Stimulated activated naive CD4-positive, alpha-beta T cell (primary cell): ENCODE measurements around the gene PRRT1B.
"Not testable (repeated sequence)": the region's sequence is repeated elsewhere in the genome, so short reads cannot be mapped to it uniquely, and the experiment has no call there.

Source experiments
- DNase-seq, 6 experiments: peaks; one replicate each; lab custom pipeline; 2025; lab: John Stamatoyannopoulos, UW

Gene PRRT1B

DNA sequence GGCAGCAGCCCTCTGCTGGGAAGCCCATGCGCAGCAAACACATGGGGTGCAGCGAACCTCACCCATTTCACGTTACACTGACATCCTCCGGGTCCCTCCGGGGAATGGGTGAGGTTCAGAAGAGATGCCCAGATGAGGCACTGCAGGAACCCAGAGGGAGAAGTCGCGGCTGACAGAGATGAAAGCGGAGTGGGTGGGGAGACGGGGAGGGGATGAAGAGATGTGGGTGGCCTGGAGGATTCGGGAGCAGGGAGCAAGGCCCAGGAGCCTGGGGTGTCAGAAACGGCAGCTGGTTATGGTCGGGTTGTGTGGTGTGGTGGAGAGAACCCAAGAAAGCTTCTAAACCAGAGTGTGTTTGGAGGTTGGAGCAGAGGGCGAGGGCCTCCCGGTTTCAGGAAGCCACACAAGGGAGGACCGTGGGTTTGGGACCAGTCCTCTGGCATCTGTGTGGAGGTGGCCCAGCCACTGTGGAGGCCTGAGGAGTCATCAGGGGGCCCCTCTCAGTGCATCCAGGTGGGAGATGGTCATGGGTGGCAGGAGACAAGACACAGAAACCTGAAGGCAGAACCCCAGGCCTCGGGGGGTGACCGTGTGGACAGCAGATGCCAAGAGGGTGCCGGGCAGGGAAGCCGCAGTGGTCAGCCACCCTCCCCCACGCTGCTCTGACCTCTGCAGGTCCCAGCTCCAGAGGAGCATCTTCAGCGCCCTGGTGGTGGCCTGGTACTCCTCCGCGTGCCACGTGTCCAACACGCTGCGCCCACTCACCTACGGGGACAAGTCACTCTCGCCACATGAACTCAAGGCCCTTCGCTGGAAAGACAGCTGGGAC lies 22.9 kb upstream of the PRRT1B start:
- DNase-seq = no peak

DNA sequence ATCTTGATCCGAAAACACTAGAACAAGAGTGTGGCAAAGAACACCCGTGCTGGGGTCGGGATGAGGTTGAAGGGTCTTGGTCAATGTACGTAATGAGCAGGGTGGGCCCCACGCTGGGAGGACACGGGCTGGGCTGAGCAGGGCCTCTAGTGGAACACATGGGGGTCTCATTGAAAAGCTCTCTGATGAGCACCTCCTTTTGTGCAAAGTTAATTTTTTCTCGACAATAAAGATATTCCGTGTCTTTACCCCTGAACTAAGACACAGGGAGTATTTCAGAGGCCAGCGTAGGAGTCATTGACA lies 22.3 kb upstream of the PRRT1B start:
- DNase-seq = no peak

DNA sequence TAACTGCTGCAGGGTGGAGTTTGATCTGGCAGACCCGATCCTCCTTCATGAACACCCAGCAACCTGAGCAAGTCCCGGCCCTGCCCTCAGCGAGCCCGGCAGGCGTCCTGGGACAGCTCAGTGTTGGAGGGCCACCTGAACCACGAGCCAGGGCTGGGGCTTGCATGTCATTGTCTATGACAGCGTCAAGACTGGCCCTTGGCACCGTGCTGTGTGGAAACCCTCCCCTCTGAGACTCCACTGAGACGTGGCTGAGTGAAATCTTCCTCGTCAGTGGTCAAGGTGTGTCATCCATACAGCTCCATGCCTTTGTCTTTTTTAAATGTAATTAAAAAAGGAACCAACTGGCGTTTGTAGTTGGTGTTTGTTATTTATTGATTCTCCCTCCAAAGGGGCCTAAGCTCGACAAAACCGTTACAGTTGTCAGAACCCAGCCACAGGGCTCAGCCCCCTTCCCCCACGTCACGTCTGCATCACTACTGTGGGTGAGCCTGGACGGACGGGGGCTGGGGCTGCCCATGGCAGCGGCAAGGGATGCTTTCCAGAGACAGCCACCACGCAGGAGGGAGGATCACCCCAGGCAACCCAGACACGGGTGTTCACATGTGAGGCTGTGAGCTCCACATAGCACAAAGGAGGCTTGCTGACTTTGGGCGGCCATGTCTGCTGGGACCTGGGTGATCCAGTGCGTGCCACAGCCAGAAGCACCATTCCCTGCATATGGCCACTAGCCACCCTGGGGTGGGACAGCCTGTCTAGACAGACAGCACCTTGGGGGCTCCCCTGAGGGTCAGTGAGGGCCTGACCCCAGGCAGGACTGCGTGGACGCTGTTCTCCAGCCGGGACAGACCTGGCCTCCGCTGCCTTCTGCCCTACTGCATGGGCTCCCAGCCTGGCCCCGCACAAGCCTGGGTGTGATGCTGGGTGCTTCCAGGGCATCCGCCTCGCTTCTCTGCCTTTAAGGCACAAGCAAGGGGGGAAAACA lies 21.6 kb upstream of the PRRT1B start:
- DNase-seq = no peak

DNA sequence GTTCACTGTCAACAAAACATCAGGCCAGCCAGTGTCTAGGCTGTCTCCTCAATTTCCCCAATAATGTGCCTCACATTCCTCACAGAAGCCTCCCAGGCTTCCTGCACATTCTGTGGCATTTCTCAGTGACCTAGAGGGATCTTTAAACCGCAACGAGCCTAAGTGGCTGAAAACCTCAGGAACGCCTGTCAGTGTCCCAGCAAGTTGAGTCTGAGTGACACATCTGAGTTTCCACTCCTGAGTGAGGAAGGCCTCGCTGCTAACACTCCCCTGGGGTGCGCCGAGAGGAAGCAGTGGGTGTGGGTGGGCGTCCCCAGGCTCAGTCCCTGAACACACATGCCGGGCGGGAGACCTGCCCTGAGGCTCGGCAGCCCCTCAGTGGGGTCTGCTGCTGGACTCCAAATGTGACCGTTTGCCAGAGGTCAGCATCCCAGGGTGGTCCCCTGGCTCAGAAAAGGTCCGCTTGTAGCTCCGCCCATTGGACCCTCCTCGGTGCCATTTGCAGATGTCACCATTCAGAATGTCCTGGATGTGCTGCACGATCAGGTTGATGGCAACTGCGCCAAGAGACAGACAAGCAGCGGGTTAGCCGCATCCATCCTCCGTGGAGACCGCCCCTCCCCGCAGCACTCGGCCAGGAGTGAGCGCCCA lies 20.5 kb upstream of the PRRT1B start:
- DNase-seq = no peak

DNA sequence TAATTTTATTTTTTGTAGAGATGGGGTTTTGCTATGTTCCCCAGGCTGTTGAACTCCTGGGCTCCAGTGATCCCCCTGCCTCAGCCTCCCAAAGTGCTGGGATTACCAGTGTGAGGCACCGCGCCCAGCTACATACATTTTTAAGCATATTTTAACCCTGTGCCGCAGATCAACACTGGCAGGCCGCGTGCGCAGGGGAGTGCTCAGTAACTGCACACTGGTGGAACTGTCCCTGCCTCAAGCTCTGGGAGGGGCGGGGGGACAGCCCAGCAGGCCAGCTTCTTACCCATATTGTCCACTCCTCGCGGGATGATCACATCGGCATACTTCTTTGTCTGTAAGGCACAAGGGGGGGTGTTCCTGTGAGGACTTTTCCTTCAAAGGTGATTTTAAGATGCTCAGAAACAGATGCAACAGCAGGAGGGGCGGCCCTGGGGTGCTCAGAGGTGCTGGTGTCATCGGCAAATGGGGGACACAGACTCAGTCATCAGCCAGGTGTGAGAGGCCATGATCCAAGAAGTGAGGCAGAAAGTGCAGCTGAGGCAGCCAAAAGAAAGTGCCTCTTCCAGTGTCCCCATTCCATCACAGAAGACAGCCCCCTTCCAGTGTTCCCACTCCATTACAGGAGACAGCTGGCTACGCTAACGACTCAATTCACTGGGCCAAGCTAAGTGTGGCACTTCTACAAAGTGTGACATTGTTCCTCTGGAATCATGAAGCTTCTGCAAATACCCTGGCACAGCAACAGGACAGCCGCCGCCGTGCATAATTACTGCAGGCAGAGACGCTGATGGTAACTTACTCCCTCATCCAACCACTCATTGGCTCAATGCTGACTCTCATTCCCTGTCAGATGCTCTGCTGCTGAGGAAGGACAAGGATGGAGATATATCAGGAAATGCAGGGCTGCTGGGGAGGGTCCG lies 19.4 kb upstream of the PRRT1B start:
- DNase-seq = no peak

- DNase-seq = no peak
These were observed 17.1 kb upstream of the PRRT1B start for GRCh38 chr9:131528186-131528585.

GRCh38 chr9:131528886-131529505 lies 16.3 kb upstream of the PRRT1B start:
- DNase-seq = no peak

DNA sequence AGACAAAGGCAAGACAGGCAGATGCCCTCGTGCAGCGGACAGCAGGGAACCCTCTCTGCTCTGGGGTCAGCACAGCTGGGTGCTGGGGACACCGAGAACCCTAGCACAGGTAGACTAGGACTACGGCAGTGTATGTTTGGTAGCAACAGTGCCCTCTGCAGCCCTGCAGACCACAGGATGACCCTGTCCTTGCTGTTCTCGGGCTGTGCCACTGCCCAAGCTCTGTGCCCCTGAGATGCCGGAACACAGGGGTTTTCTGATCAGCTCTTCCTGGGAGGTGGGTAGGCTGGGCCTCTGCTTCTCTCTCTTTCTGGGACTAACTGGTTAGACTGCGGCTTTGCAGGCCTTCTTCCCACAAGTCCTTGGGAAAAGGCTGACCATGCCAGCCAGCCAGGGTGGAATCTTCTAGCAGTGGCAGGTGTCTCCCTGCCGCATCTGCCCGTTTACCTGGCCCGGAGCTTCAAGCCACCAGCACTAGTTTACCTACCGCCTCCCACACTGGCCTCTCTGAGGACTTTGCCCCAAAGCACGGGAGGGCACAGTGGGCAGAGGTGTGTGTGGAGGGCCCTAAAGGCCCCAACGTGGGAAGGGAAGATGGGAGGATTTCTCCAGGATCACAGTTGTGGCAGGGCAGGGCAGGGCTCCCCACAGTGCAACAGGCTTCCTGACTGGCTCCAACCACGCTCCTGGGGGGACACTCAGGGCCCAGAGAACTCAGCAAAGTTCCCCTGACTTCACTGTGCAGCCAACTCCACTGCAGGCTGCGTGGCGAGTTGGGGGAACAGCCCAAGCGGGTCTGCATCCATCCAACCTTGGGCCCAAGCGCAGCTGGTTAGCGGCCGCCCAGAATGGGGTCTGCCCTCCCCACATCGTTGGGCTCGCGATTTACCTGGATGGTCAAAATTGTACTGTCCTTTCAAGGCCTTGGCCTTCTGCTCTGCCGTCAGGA lies 15.5 kb upstream of the PRRT1B start:
- DNase-seq = no peak

GRCh38 chr9:131530546-131530919 lies 14.8 kb upstream of the PRRT1B start:
- DNase-seq = no peak

DNA sequence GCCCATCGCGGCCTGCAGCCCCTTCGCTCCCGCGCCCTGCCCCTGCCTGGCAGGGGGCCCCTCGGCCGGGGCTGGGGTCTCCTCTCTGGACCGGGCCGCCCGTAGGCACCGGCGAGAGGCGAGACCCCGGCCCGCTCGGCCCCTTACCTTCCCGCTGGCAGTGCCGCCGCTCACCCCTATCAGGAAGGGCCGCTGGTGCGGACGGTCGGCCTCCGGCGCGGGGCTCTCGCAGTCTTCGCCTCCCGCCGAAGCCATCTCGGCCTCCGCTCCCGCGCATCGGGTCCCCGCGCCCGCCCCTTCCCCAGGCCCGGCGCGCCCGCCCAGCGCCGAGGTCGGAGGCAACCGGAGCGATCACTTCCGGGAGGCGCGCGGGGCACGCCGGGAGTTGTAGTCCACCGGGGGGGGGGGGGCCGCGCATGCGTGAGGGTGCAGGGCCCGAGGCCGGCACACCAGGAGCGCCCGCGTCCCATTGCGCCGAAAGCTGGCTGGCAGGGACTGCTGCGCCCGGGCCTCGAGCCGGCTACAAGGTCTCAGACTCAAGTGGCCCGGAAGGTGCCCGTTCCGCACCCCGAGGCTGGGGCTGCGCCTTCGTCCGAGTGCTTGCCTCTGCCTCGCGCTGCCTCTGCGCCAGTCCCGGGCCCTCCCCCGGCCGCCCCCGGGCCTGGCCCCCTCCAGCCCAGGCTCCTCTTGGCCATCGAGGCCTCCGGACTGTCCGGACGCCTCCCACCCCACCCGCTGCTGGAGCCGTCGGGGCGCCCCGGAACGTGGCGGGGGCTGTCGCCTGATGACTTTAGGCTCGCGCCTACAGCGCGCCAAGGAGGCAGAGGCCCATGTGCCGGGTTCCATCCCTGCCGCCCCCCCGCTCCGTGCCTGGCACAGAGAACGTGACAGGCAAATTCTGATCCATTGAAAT lies 14.1 kb upstream of the PRRT1B start, which contains the start of gene UCK1:
TSS of gene UCK1 (minus strand) at position 344 of the 913 bp plus-strand sequence. CDS start at position 255, 89 bp downstream.
- peak; percentile 41 to 76 (median 73) for DNase-seq

- peak in 4 of 6 experiments; percentile 15 to 62 (median 52) for DNase-seq
These were observed 10.5 kb upstream of the PRRT1B start for GRCh38 chr9:131534721-131535237.

DNA sequence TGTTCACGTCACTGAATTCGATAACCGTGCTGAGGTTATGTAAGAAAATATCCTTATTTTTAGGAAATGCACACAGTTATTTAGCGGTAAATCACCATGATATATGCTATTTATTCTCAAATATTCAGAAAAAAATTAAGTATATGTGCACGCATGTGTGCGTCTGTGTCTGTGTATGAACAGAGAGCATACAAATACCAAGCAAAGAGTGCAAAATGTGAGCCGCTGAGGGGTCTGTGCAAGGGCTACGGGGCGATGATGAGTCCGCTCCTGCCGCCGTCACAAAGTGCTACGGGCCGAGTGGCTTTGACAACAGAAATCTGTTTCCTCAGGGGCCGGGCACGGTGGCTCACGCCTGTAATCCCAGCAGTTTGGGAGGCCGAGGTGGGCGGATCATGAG lies 7.4 kb upstream of the PRRT1B start:
- no peak for DNase-seq

- peak in 3 of 6 experiments; percentile 15 to 19 (median 15) for DNase-seq
These were observed 6.0 kb upstream of the PRRT1B start for GRCh38 chr9:131539223-131539923.

GRCh38 chr9:131543141-131543540 lies 2.2 kb upstream of the PRRT1B start:
- peak in 2 of 6 experiments; percentile 8 to 16 for DNase-seq

GRCh38 chr9:131545786-131546335 lies 538 bp downstream of the PRRT1B start:
- DNase-seq = no peak

- DNase-seq = peak in 2 of 6 experiments; percentile 14 to 23
These were observed 1.2 kb downstream of the PRRT1B start for GRCh38 chr9:131546336-131547084.

DNA sequence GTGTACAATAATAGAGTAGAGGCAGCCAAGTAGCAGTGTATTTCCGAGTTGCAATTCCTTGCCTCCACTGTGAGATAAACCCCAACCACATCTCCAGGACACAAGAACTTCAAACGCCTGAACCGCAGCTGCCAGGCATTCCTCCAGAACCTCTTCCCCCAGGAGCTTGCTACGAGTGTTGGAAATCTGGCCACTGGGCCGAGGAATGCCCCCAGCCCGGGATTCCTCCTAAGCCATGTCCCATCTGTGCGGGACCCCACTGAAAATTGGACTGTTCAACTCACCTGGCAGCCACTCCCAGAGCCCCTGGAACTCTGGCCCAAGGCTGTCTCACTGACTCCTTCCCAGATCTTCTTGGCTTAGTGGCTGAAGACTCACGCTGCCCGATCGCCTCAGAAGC lies 3.9 kb downstream of the PRRT1B start:
- not testable (repeated sequence) for DNase-seq
